ENCODE data around the gene ATG9B.
"Not testable (repeated sequence)": the region's sequence is repeated elsewhere in the genome, so short reads cannot be mapped to it uniquely, and the experiment has no call there.

The ATG9B gene

DNA sequence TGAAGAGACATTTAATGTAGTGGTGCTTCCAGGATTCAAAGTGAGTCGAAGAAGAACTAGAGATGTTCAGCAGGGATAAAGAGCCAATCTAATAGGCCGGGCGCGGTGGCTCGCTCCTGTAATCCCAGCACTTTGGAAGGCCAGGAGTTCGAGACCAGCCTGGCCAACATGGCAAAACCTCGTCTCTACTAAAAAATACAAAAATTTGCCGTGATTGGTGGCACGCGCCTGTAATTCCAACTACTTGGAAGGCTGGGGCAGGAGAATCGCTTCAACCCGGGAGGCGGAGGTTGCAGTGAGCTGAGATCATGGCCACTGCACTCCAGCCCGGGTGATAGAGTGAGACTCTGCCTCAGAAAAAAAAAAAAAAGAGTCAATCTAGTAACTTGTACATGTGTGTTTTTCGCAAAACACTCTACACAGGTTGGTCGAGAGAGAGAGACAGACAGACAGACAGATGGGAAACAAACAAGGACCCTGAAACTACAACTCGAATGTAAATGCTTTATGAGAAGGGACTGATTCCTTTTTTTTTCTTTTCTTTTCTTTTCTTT lies 4.7 kb upstream of the ATG9B start:
- peak overlapping the region in 1 of 2 experiments; percentile 56 for H2BK12ac ChIP-seq (ENCODE audit: low read length in 2 of 2)
- H4K8ac ChIP-seq (ENCODE audit: low read length), result peak overlapping the region; percentile 77
- H3K23ac ChIP-seq (ENCODE audit: low read length in 2 of 2), result no peak overlapping the region
- H3K27ac ChIP-seq (ENCODE audit: low read length, poor library complexity, severe bottlenecking), result peak overlapping the region; percentile 15
- peaks cover 6% of the 10 kb centered on the region for H3K4me1 ChIP-seq (ENCODE audit: control insufficient read depth, insufficient read depth, low read depth, low read length)
- H3K14ac ChIP-seq (ENCODE audit: low read length in 2 of 2), result no peak overlapping the region
- peaks cover 9 to 20% of the 10 kb centered on the region in 2 experiments for H3K36me3 ChIP-seq (ENCODE audit: control insufficient read depth in 1 of 2, insufficient read depth in 2 of 2, low read depth in 1 of 2, low read length in 2 of 2)
- H3K27me3 ChIP-seq (ENCODE audit: control insufficient read depth in 1 of 2, insufficient read depth in 1 of 2, low read length in 2 of 2), result peaks cover 0 to 7% of the 10 kb centered on the region in 2 experiments
- peak overlapping the region; percentile 86 for H3K4me2 ChIP-seq (ENCODE audit: low read length, poor library complexity, severe bottlenecking)
- H2AK5ac ChIP-seq (ENCODE audit: low read length, severe bottlenecking), result no peak overlapping the region
- peak overlapping the region; percentile 65 to 92 for H3K4me3 ChIP-seq (ENCODE audit: insufficient read depth in 1 of 2, low read depth in 1 of 2, low read length in 2 of 2)
- H4K91ac ChIP-seq (ENCODE audit: low read length), result no peak overlapping the region
- peaks cover 20% of the 10 kb centered on the region for H3K79me1 ChIP-seq (replicated peaks; ENCODE audit: low read length, poor library complexity, severe bottlenecking)
- WGBS, result 72% methylated on average over 14 of the region's 17 CpGs
- no peak overlapping the region for H2BK15ac ChIP-seq (ENCODE audit: low read depth, poor library complexity, severe bottlenecking)
- DNase-seq, result no peak
- H3K18ac ChIP-seq (ENCODE audit: low read depth in 1 of 2, low read length in 2 of 2), result no peak overlapping the region
- no peak overlapping the region for H2BK5ac ChIP-seq (ENCODE audit: low read depth, low read length, poor library complexity, severe bottlenecking)
- no peak overlapping the region for H2BK120ac ChIP-seq (ENCODE audit: low read depth, low read length)
- H3K4ac ChIP-seq (ENCODE audit: low read depth in 1 of 2, low read length in 2 of 2), result no peak overlapping the region
- H3K9me3 ChIP-seq (ENCODE audit: control insufficient read depth, low read length), result no peaks in the 10 kb centered on the region
- no peak overlapping the region for H2AFZ ChIP-seq (ENCODE audit: low read depth, low read length)
- H3K9ac ChIP-seq (ENCODE audit: low read length), result peak overlapping the region; percentile 92

GRCh38 chr7:151028131-151028947 lies 4.0 kb upstream of the ATG9B start, which contains the start of gene ABCB8:
ABCB8 (plus strand) TSS chr7:151028450; CDS start chr7:151028516, 66 bp downstream.
- no peaks in the 10 kb centered on the region for H3K9me3 ChIP-seq (ENCODE audit: control insufficient read depth, low read length)
- H3K18ac ChIP-seq (ENCODE audit: low read depth in 1 of 2, low read length in 2 of 2), result peak within 1 kb of the TSS; percentile 35 to 90
- peaks cover 2 to 13% of the 10 kb centered on the region in 2 experiments for H3K36me3 ChIP-seq (ENCODE audit: control insufficient read depth in 1 of 2, insufficient read depth in 2 of 2, low read depth in 1 of 2, low read length in 2 of 2)
- peaks cover 14% of the 10 kb centered on the region for H3K79me1 ChIP-seq (replicated peaks; ENCODE audit: low read length, poor library complexity, severe bottlenecking)
- H3K4me2 ChIP-seq (ENCODE audit: low read length, poor library complexity, severe bottlenecking), result peak within 1 kb of the TSS; percentile 86
- H4K91ac ChIP-seq (ENCODE audit: low read length), result no peak within 1 kb of the TSS
- peak; percentile 99 for DNase-seq
- H2AFZ ChIP-seq (ENCODE audit: low read depth, low read length), result peak within 1 kb of the TSS; percentile 91
- H3K27me3 ChIP-seq (ENCODE audit: control insufficient read depth in 1 of 2, insufficient read depth in 1 of 2, low read length in 2 of 2), result peaks cover under 1 to 11% of the 10 kb centered on the region in 2 experiments
- peak within 1 kb of the TSS; percentile 65 to 92 for H3K4me3 ChIP-seq (ENCODE audit: insufficient read depth in 1 of 2, low read depth in 1 of 2, low read length in 2 of 2)
- peaks cover 6% of the 10 kb centered on the region for H3K4me1 ChIP-seq (ENCODE audit: control insufficient read depth, insufficient read depth, low read depth, low read length)
- peak within 1 kb of the TSS; percentile 48 for H3K27ac ChIP-seq (ENCODE audit: low read length, poor library complexity, severe bottlenecking)
- H3K9ac ChIP-seq (ENCODE audit: low read length), result peak within 1 kb of the TSS; percentile 92
- H3K23ac ChIP-seq (ENCODE audit: low read length in 2 of 2), result no peak within 1 kb of the TSS
- WGBS, result 2% methylated on average over 53 of the region's 53 CpGs
- no peak within 1 kb of the TSS for H2BK15ac ChIP-seq (ENCODE audit: low read depth, poor library complexity, severe bottlenecking)
- no peak within 1 kb of the TSS for H3K14ac ChIP-seq (ENCODE audit: low read length in 2 of 2)
- H3K4ac ChIP-seq (ENCODE audit: low read depth in 1 of 2, low read length in 2 of 2), result peak within 1 kb of the TSS in 1 of 2 experiments; percentile 54
- H2BK120ac ChIP-seq (ENCODE audit: low read depth, low read length), result no peak within 1 kb of the TSS
- H2BK5ac ChIP-seq (ENCODE audit: low read depth, low read length, poor library complexity, severe bottlenecking), result no peak within 1 kb of the TSS
- H4K8ac ChIP-seq (ENCODE audit: low read length), result peak within 1 kb of the TSS; percentile 80
- H2BK12ac ChIP-seq (ENCODE audit: low read length in 2 of 2), result peak within 1 kb of the TSS; percentile 56 to 67
- H2AK5ac ChIP-seq (ENCODE audit: low read length, severe bottlenecking), result no peak within 1 kb of the TSS

DNA sequence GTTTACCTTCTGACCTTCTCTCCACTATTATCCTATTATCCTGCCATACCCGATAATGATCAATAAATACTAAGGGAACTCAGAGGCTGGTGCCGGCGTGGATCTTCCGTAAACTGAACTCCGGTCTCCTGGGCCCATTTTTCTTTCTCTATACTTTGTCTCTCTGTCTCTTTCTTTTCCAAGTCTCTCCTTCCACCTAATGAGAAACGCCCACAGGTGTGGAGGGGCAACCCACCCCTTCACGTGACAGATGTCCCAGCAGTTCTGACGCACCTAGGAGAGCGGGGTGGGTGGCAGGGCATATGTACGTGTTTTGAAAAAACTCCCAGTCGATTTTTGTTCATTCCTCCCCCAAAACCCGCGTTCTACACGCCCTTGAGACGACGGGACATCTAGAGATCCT lies 3.4 kb upstream of the ATG9B start:
- Histone ChIP-seq H3K4me3 (ENCODE audit: insufficient read depth in 1 of 2, low read depth in 1 of 2, low read length in 2 of 2) (peak overlapping the region; percentile 39 to 92), H4K8ac (ENCODE audit: low read length) (peak overlapping the region; percentile 76), H3K4ac (ENCODE audit: low read depth in 1 of 2, low read length in 2 of 2) (peak overlapping the region in 1 of 2 experiments; percentile 30), H2AFZ (ENCODE audit: low read depth, low read length) (peak overlapping the region; percentile 91), H3K9ac (ENCODE audit: low read length) (peak overlapping the region; percentile 92), H3K4me2 (ENCODE audit: low read length, poor library complexity, severe bottlenecking) (peak overlapping the region; percentile 58), H3K27me3 (ENCODE audit: control insufficient read depth in 1 of 2, insufficient read depth in 1 of 2, low read length in 2 of 2) (peaks cover 6 to 14% of the 10 kb centered on the region in 2 experiments), H3K18ac (ENCODE audit: low read depth in 1 of 2, low read length in 2 of 2) (peak overlapping the region; percentile 35 to 43), H2BK12ac (ENCODE audit: low read length in 2 of 2) (peak overlapping the region in 1 of 2 experiments; percentile 31), H3K79me1 (replicated peaks; ENCODE audit: low read length, poor library complexity, severe bottlenecking) (peaks cover 12% of the 10 kb centered on the region)
- H2BK15ac ChIP-seq (ENCODE audit: low read depth, poor library complexity, severe bottlenecking); H3K23ac ChIP-seq (ENCODE audit: low read length in 2 of 2); H2BK5ac ChIP-seq (ENCODE audit: low read depth, low read length, poor library complexity, severe bottlenecking); H3K14ac ChIP-seq (ENCODE audit: low read length in 2 of 2); H3K36me3 ChIP-seq (ENCODE audit: control insufficient read depth in 1 of 2, insufficient read depth in 2 of 2, low read depth in 1 of 2, low read length in 2 of 2); H3K27ac ChIP-seq (ENCODE audit: low read length, poor library complexity, severe bottlenecking); H4K91ac ChIP-seq (ENCODE audit: low read length); H2BK120ac ChIP-seq (ENCODE audit: low read depth, low read length); H2AK5ac ChIP-seq (ENCODE audit: low read length, severe bottlenecking); H3K9me3 ChIP-seq (ENCODE audit: control insufficient read depth, low read length); DNase-seq; H3K4me1 ChIP-seq (ENCODE audit: control insufficient read depth, insufficient read depth, low read depth, low read length): not testable (repeated sequence)
- 18% methylated on average over 16 of the region's 16 CpGs for WGBS
